ENCODE results near the gene PTTG1IP2.
"Not testable (repeated sequence)": the region's sequence is repeated elsewhere in the genome, so short reads cannot be mapped to it uniquely, and the experiment has no call there.

The PTTG1IP2 gene

GRCh38 chr7:90469554-90469953 lies at the start of gene PTTG1IP2:
Gene PTTG1IP2 (plus strand): TSS chr7:90469639. CDS start chr7:90469787, 148 bp downstream.
- in situ Hi-C loops (cut with MboI; ENCODE audit: low pct_unique_long_range_greater_than_20kb, low sequenced_read_pairs): no loop called here
- DNase-seq: no peak

- in situ Hi-C loops (cut with MboI; ENCODE audit: low pct_unique_long_range_greater_than_20kb, low sequenced_read_pairs): no loop called here
- no peak for DNase-seq
Measured at GRCh38 chr7:90421651-90422050, 47.8 kb upstream of the PTTG1IP2 start.

- in situ Hi-C loops (cut with MboI; ENCODE audit: low pct_unique_long_range_greater_than_20kb, low sequenced_read_pairs): loop anchor here (25.0 kb wide), 1 partner anchor 262 kb away; the partner anchor contains the start of gene STEAP1
- DNase-seq: no peak
Measured at GRCh38 chr7:90424720-90425119, 44.7 kb upstream of the PTTG1IP2 start.

- in situ Hi-C loops (cut with MboI; ENCODE audit: low pct_unique_long_range_greater_than_20kb, low sequenced_read_pairs): loop anchor here (25.0 kb wide), 1 partner anchor 263 kb away; the partner anchor contains the start of gene STEAP1
- DNase-seq: no peak
Measured at GRCh38 chr7:90425376-90425775, 44.1 kb upstream of the PTTG1IP2 start.

- DNase-seq: no peak
- in situ Hi-C loops (cut with MboI; ENCODE audit: low pct_unique_long_range_greater_than_20kb, low sequenced_read_pairs): loop anchor here (25.0 kb wide), 1 partner anchor 269 kb away; the partner anchor contains the start of gene STEAP1
Measured at GRCh38 chr7:90430614-90431460, 38.6 kb upstream of the PTTG1IP2 start.

- no peak for DNase-seq
- in situ Hi-C loops (cut with MboI; ENCODE audit: low pct_unique_long_range_greater_than_20kb, low sequenced_read_pairs): loop anchor here (25.0 kb wide), 1 partner anchor 270 kb away; the partner anchor contains the start of gene STEAP1
Measured at GRCh38 chr7:90432752-90433151, 36.7 kb upstream of the PTTG1IP2 start.

GRCh38 chr7:90433221-90433620 lies 36.2 kb upstream of the PTTG1IP2 start:
- DNase-seq: no peak
- in situ Hi-C loops (cut with MboI; ENCODE audit: low pct_unique_long_range_greater_than_20kb, low sequenced_read_pairs): loop anchor here (25.0 kb wide), 1 partner anchor 271 kb away; the partner anchor contains the start of gene STEAP1

GRCh38 chr7:90445633-90446032 lies 23.8 kb upstream of the PTTG1IP2 start:
- no peak for DNase-seq
- in situ Hi-C loops (cut with MboI; ENCODE audit: low pct_unique_long_range_greater_than_20kb, low sequenced_read_pairs): loop anchor here (25.0 kb wide), 1 partner anchor 283 kb away; the partner anchor contains the start of gene STEAP1

GRCh38 chr7:90446137-90446899 lies 23.1 kb upstream of the PTTG1IP2 start:
- DNase-seq: no peak
- in situ Hi-C loops (cut with MboI; ENCODE audit: low pct_unique_long_range_greater_than_20kb, low sequenced_read_pairs): loop anchor here (25.0 kb wide), 1 partner anchor 284 kb away; the partner anchor contains the start of gene STEAP1

GRCh38 chr7:90453259-90453891 lies 16.1 kb upstream of the PTTG1IP2 start:
- in situ Hi-C loops (cut with MboI; ENCODE audit: low pct_unique_long_range_greater_than_20kb, low sequenced_read_pairs): no loop called here

GRCh38 chr7:90453931-90454330 lies 15.5 kb upstream of the PTTG1IP2 start:
- in situ Hi-C loops (cut with MboI; ENCODE audit: low pct_unique_long_range_greater_than_20kb, low sequenced_read_pairs): no loop called here

More at GRCh38 chr7:90453259-90453891, 16.1 kb upstream of the PTTG1IP2 start:
- DNase-seq: no peak

GRCh38 chr7:90455163-90456030 lies 14.0 kb upstream of the PTTG1IP2 start:
- peak; percentile 43 for DNase-seq
- in situ Hi-C loops (cut with MboI; ENCODE audit: low pct_unique_long_range_greater_than_20kb, low sequenced_read_pairs): no loop called here

More at GRCh38 chr7:90453931-90454330, 15.5 kb upstream of the PTTG1IP2 start:
- DNase-seq: no peak

- DNase-seq: no peak
- in situ Hi-C loops (cut with MboI; ENCODE audit: low pct_unique_long_range_greater_than_20kb, low sequenced_read_pairs): no loop called here
Measured at GRCh38 chr7:90458104-90458503, 11.3 kb upstream of the PTTG1IP2 start.

- no peak for DNase-seq
- in situ Hi-C loops (cut with MboI; ENCODE audit: low pct_unique_long_range_greater_than_20kb, low sequenced_read_pairs): no loop called here
Measured at GRCh38 chr7:90459888-90460287, 9.6 kb upstream of the PTTG1IP2 start.

GRCh38 chr7:90461219-90461618 lies 8.2 kb upstream of the PTTG1IP2 start:
- in situ Hi-C loops (cut with MboI; ENCODE audit: low pct_unique_long_range_greater_than_20kb, low sequenced_read_pairs): no loop called here
- no peak for DNase-seq

GRCh38 chr7:90463151-90463628 lies 6.2 kb upstream of the PTTG1IP2 start:
- in situ Hi-C loops (cut with MboI; ENCODE audit: low pct_unique_long_range_greater_than_20kb, low sequenced_read_pairs); DNase-seq: not testable (repeated sequence)

GRCh38 chr7:90465816-90466215 lies 3.6 kb upstream of the PTTG1IP2 start:
- no peak for DNase-seq
- in situ Hi-C loops (cut with MboI; ENCODE audit: low pct_unique_long_range_greater_than_20kb, low sequenced_read_pairs): no loop called here
